ENCODE measurements around the gene PROM1. TPM values are rescaled to one million over a fixed set of nuclear protein-coding genes. Genes with fewer than 3 reads are reported as not detected.

PROM1 gene
- total and polyA plus RNA-seq, 2 of the 4 experiments (the other 2 are of a cell fraction): not detected

DNA sequence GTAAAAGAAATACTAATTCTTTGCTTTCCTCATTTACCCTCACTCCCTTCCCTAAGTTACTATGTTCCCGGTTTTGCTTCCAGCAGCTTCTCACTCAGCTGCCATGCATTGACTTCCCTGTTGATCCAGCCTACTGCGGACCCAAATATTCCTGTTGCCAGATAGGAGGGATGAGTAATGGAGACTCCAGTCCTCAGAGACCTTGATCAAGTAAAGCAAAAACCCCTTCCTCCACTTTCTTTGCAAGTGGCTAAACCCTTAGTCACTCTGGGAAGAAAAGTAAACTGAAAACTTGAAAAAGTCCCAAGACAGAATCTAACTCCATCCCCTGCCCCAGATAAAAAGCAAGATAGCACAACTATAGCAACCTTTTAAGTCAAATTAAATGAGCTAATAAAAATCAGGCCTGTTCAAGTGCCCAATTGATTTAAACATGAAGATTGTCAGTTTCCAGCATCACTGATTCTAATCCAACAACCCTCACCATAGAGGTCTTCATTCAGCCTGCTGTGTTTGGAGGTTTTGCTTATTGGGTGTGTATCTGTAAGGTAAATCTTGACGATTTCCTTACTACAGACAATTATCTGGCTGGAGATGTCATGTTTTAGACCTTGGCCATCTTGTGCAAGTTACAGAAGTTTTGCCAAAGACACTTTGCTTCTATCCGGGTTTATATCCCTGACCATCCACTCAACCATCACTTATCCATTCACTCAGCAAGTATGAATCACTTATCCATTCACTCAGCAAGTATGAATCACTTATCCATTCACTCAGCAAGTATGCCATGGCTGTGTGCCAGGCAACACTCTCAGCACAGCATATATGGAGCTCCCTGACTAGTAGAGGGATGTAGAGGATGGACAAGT lies 162.9 kb downstream of the PROM1 start:
- H3K4me2 ChIP-seq (ENCODE audit: low read depth, low read length): peak overlapping the region; percentile 56; the same call in 1 of the 2 replicates
- peak overlapping the region; percentile 97 for H3K4ac ChIP-seq (ENCODE audit: low read depth, low read length)
- peak overlapping the region; percentile 92 for H4K91ac ChIP-seq (ENCODE audit: insufficient read depth, low read depth, low read length)
- no peaks in the 10 kb centered on the region for H3K36me3 ChIP-seq (ENCODE audit: control insufficient read depth, insufficient read depth, low read length)
- no peak overlapping the region; the same call in 1 of the 2 replicates for H3K9ac ChIP-seq (ENCODE audit: low read depth, low read length)
- in situ Hi-C loops (cut with MboI; ENCODE audit: low sequenced_read_pairs) (no loop called here), dilution Hi-C loops (cut with HindIII; ENCODE audit: low sequenced_read_pairs, unreplicated experiment) (no loop called here), intact Hi-C loops (cut with micrococcal nuclease) (loop anchor here (2.0 kb wide), 1 partner anchor 26 kb away; no protein-coding TSS in a partner anchor)
- peaks cover 9% of the 10 kb centered on the region for H3K4me1 ChIP-seq (ENCODE audit: control insufficient read depth, insufficient read depth, low read length)
- H2BK5ac ChIP-seq (ENCODE audit: low read depth, low read length, poor library complexity, severe bottlenecking): peak overlapping the region; percentile 97
- TF ChIP-seq MAFK (IDR thresholded peaks at IDR 0.05; ENCODE audit: low read depth, low read length): peak; percentile 64; the same call in 1 of the 2 replicates
- peak; percentile 99 for TF ChIP-seq FOS (IDR thresholded peaks at IDR 0.05; ENCODE audit: low read depth, low read length)
- peak; percentile 59 for TF ChIP-seq CEBPB (IDR thresholded peaks at IDR 0.05; ENCODE audit: low read depth, low read length)
- no peak for TF ChIP-seq SMC3 (IDR thresholded peaks at IDR 0.05; ENCODE audit: low read depth, low read length)
- no peaks in the 10 kb centered on the region for H3K27me3 ChIP-seq (ENCODE audit: control insufficient read depth, insufficient read depth, low read length)
- ATAC-seq (ENCODE audit: low read depth) (peak; percentile 93), DNase-seq (peak; percentile 99)
- peak overlapping the region; percentile 100 for H2BK20ac ChIP-seq (ENCODE audit: low read depth, low read length)
- H3K14ac ChIP-seq (replicated peaks; ENCODE audit: low read depth, low read length): peak overlapping the region; percentile 58
- no peaks in the 10 kb centered on the region for H3K9me3 ChIP-seq (ENCODE audit: control insufficient read depth, insufficient read depth, low read length)
- peak overlapping the region; percentile 78 for H2AFZ ChIP-seq (replicated peaks; ENCODE audit: low read length, poor library complexity)
- 0% methylated on average over 1 of the region's 4 CpGs; no CpG with 5 or more reads in 1 of the 2 experiments for WGBS, 2 experiments (ENCODE audit: extremely low coverage in 2 of 2, insufficient read length in 1 of 2)
- H3K23ac ChIP-seq (ENCODE audit: low read depth, low read length): peak overlapping the region; percentile 84
- peak overlapping the region; percentile 96 for H2BK15ac ChIP-seq (ENCODE audit: low read depth, low read length)
- no peaks in the 10 kb centered on the region for H3K79me1 ChIP-seq (ENCODE audit: low read depth in 1 of 2, low read length in 2 of 2)
- H3K18ac ChIP-seq (ENCODE audit: low read depth, low read length): peak overlapping the region; percentile 91; the same call in 1 of the 2 replicates
- H3K56ac ChIP-seq (ENCODE audit: extremely low read depth, insufficient read depth, low read length): peak overlapping the region; percentile 98
- ChIA-PET POLR2A (ENCODE audit: unreplicated experiment) (interaction anchor here (1.8 kb wide), 1 partner anchor 11 kb away, joined by 4 read pairs; no protein-coding TSS in a partner anchor), CTCF (interaction anchor here (1.0 kb wide), 1 partner anchor 35 kb away, joined by 3 read pairs; no protein-coding TSS in a partner anchor)
- peak overlapping the region; percentile 44 for H3K27ac ChIP-seq (ENCODE audit: insufficient read depth, low read length)
- peak overlapping the region; percentile 99 for H2BK120ac ChIP-seq (ENCODE audit: low read depth, low read length)
- H4K5ac ChIP-seq (ENCODE audit: low read depth, low read length): peak overlapping the region; percentile 16
- H4K20me1 ChIP-seq (ENCODE audit: insufficient read depth, low read length): no peaks in the 10 kb centered on the region
- H2AK9ac ChIP-seq (replicated peaks; ENCODE audit: low read depth, low read length, poor library complexity): peak overlapping the region; percentile 92
- H4K8ac ChIP-seq (ENCODE audit: low read depth in 2 of 2, low read length in 2 of 2): peak overlapping the region; percentile 84 to 86
- peaks cover 13% of the 10 kb centered on the region for H3K9me1 ChIP-seq (ENCODE audit: insufficient read depth, low read length)
- BruUV-seq (replicated peaks): no TSS peak
- peak overlapping the region; percentile 86 for H2AK5ac ChIP-seq (ENCODE audit: low read depth, low read length)
- no peak overlapping the region for H3K4me3 ChIP-seq (ENCODE audit: insufficient read depth, low read depth, low read length)
